Keratinocyte (primary cell): Measurements from ENCODE around the gene GPRC5B. TPM values are rescaled to one million over a fixed set of nuclear protein-coding genes. Genes with fewer than 3 reads are reported as not detected.

Source experiments
- DNase-seq: peaks from one replicate; pipeline ENCODE4 v3.0.0-alpha.2; 2011; ENCODE audit warnings: low read depth, missing footprints, low spot score
- FAIRE-seq: peaks from 2 replicates; lab custom pipeline; 2011; peaks lifted over from hg19 to GRCh38; lab: Jason Lieb, UNC
- H2AFZ ChIP-seq: 2 replicates; pipeline ENCODE4 v1.6.0; 2012; ENCODE audit warnings: low read length, control low read depth, inconsistent platforms; ENCODE audit not compliant: control insufficient read depth
- H3K27ac ChIP-seq: 2 replicates; pipeline ENCODE4 v1.5.1; 2011; ENCODE audit warnings: low read length; ENCODE audit not compliant: control insufficient read depth, insufficient read depth
- H3K27me3 ChIP-seq: 3 replicates; pipeline ENCODE4 v1.6.0; 2011; ENCODE audit warnings: low read length; ENCODE audit not compliant: control insufficient read depth, insufficient read depth; ENCODE audit errors: extremely low read depth
- H3K36me3 ChIP-seq, 2 experiments: 2 replicates in 1 of 2; 3 replicates in 1 of 2; pipeline ENCODE4 v1.5.1; 2011; ENCODE audit warnings: low read length in 2 of 2, mild to moderate bottlenecking in 1 of 2; ENCODE audit not compliant: control insufficient read depth in 2 of 2, insufficient read depth in 2 of 2; ENCODE audit errors: extremely low read depth in 1 of 2
- H3K4me1 ChIP-seq: 3 replicates; pipeline ENCODE4 v1.5.1; 2011; ENCODE audit warnings: low read length; ENCODE audit not compliant: control insufficient read depth, insufficient read depth; ENCODE audit errors: extremely low read depth
- H3K4me2 ChIP-seq: 3 replicates; pipeline ENCODE4 v1.6.0; 2011; ENCODE audit warnings: low read depth, low read length; ENCODE audit not compliant: control insufficient read depth, insufficient read depth; ENCODE audit errors: extremely low read depth
- H3K4me3 ChIP-seq, 3 experiments: fragments of 200-600 bp in 1 of 3; sonication (generic) in 1 of 3; 2 replicates in 2 of 3; 3 replicates in 1 of 3; pipeline ENCODE4 v1.5.1; 2011 to 2016; ENCODE audit warnings: low read length in 3 of 3, mild to moderate bottlenecking in 3 of 3, control low read depth in 2 of 3, inconsistent platforms in 1 of 3, low read depth in 1 of 3, mixed read lengths in 1 of 3, mixed run types in 1 of 3, moderate library complexity in 1 of 3; ENCODE audit not compliant: control insufficient read depth in 2 of 3, insufficient read depth in 2 of 3; ENCODE audit errors: extremely low read depth in 1 of 3
- H3K79me2 ChIP-seq: 2 replicates; pipeline ENCODE4 v1.6.0; 2012; ENCODE audit warnings: low read length; ENCODE audit not compliant: control insufficient read depth, insufficient read depth
- H3K9ac ChIP-seq: 3 replicates; pipeline ENCODE4 v1.6.0; 2011; ENCODE audit warnings: low read length; ENCODE audit not compliant: control insufficient read depth, insufficient read depth; ENCODE audit errors: extremely low read depth
- H3K9me1 ChIP-seq: 3 replicates; pipeline ENCODE4 v1.6.0; 2011; ENCODE audit warnings: low read length; ENCODE audit not compliant: control insufficient read depth, insufficient read depth; ENCODE audit errors: extremely low read depth
- H3K9me3 ChIP-seq: 2 replicates; pipeline ENCODE4 v1.5.1; 2012; ENCODE audit warnings: low read depth, low read length; ENCODE audit not compliant: control insufficient read depth
- H4K20me1 ChIP-seq: 3 replicates; pipeline ENCODE4 v1.6.0; 2011; ENCODE audit warnings: low read length; ENCODE audit not compliant: control insufficient read depth, insufficient read depth; ENCODE audit errors: extremely low read depth
- CTCF ChIP-seq, 3 experiments: IDR thresholded peaks in 1 of 3; conservative IDR thresholded peaks in 1 of 3; optimal IDR thresholded peaks in 1 of 3; 2 replicates in 2 of 3; 3 replicates in 1 of 3; pipeline versions ENCODE3 to v1.5.1; 2011; ENCODE audit warnings: low read length in 3 of 3, mild to moderate bottlenecking in 3 of 3, moderate library complexity in 2 of 3, control low read depth in 1 of 3, inconsistent platforms in 1 of 3; ENCODE audit not compliant: insufficient read depth in 2 of 3; ENCODE audit errors: extremely low read depth in 1 of 3
- EZH2 ChIP-seq: IDR thresholded peaks from one replicate; pipeline ENCODE4 v1.6.1; 2012; ENCODE audit warnings: inconsistent platforms, mild to moderate bottlenecking, low read length, moderate library complexity
- dilution Hi-C: fragments of 300-500 bp; cut with MboI; formaldehyde crosslinking; loops from one replicate; pipeline ENCODE4 v1.7.0; 2020; ENCODE audit warnings: low sequenced_read_pairs; ENCODE audit not compliant: extremely low pct_ligation_motif_present
- polyA plus RNA-seq, 5 experiments: library from polyadenylated mRNA; depleted of rRNA in 3 of 5; stranded (reverse) in 3 of 5; stranded (forward) in 1 of 5; unstranded in 1 of 5; fragments of >200 nt; gene quantifications; 1 replicate in 1 of 5; 2 replicates in 3 of 5; 3 replicates in 1 of 5; pipeline versions ENCODE4 v1.2.1 to v1.2.3, GENCODE V29; 2011 to 2012; ENCODE audit warnings: missing spikeins in 2 of 5, low read depth in 1 of 5, low replicate concordance in 1 of 5

The GPRC5B gene
- polyA plus RNA-seq, 1 donor (not counting 4 experiments of a cell fraction or from before 2014, with no cell fraction given): 0.03 TPM

GRCh38 chr16:19876501-19877059, 8.1 kb downstream of the GPRC5B start:
- no peaks in the 10 kb centered on the region for H3K27me3 ChIP-seq
- no peak overlapping the region for H3K9ac ChIP-seq
- FAIRE-seq (no peak), DNase-seq (no peak)
- no peaks in the 10 kb centered on the region for H4K20me1 ChIP-seq
- H3K4me1 ChIP-seq: peaks cover 8% of the 10 kb centered on the region
- no peaks in the 10 kb centered on the region for H3K79me2 ChIP-seq
- dilution Hi-C loops: no loop called here
- no peak overlapping the region for H3K4me3 ChIP-seq
- H3K36me3 ChIP-seq: no peaks in the 10 kb centered on the region
- TF ChIP-seq EZH2: no peak
- no peak for TF ChIP-seq CTCF (optimal IDR thresholded peaks at IDR 0.05 in 1 of 3, IDR thresholded peaks at IDR 0.05 in 1 of 3, conservative IDR thresholded peaks at IDR 0.05 in 1 of 3; ENCODE audit: extremely low read depth in 1 of 3, insufficient read depth in 2 of 3, low read length in 3 of 3)
- H3K4me2 ChIP-seq: no peak overlapping the region
- H2AFZ ChIP-seq: no peak overlapping the region
- H3K27ac ChIP-seq: no peak overlapping the region
- no peaks in the 10 kb centered on the region for H3K9me1 ChIP-seq
- no peaks in the 10 kb centered on the region for H3K9me3 ChIP-seq

GRCh38 chr16:19875900-19876299, 8.7 kb downstream of the GPRC5B start:
- DNase-seq (no peak), FAIRE-seq (no peak)
- TF ChIP-seq CTCF (optimal IDR thresholded peaks at IDR 0.05 in 1 of 3, IDR thresholded peaks at IDR 0.05 in 1 of 3, conservative IDR thresholded peaks at IDR 0.05 in 1 of 3; ENCODE audit: extremely low read depth in 1 of 3, insufficient read depth in 2 of 3, low read length in 3 of 3) (no peak), EZH2 (no peak)
- Histone ChIP-seq H3K9ac (no peak overlapping the region), H3K79me2 (no peaks in the 10 kb centered on the region), H3K9me3 (no peaks in the 10 kb centered on the region), H3K4me2 (no peak overlapping the region), H3K27me3 (no peaks in the 10 kb centered on the region), H3K9me1 (no peaks in the 10 kb centered on the region), H3K27ac (no peak overlapping the region), H3K36me3 (no peaks in the 10 kb centered on the region), H2AFZ (no peak overlapping the region), H3K4me3 (no peak overlapping the region), H4K20me1 (no peaks in the 10 kb centered on the region), H3K4me1 (peaks cover 8% of the 10 kb centered on the region)
- dilution Hi-C loops: no loop called here
